Measurements from ENCODE around the gene FSTL4.

Gene FSTL4

GRCh38 chr5:133278317-133278716, 334.0 kb downstream of the FSTL4 start:
- no peak for DNase-seq

DNA sequence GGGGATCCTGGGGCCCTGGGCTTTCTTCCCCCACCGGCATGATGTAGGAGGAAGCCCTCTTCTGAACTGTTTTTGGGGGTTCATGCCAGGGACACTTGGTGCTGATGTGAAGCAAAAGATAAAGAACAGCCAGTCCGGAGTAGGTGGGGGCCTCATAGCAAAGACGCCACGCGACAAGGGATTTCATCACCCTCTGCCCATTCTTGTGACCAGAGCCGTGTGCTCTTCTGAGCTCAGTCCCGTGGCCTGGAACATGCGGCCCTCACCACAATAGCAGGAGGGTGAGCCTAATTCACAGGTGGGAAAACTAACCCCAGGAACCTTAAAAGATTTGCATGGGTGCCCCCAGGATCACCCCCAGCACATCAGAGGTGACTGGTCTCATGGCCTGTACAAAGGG, 334.6 kb downstream of the FSTL4 start:
- no peak for DNase-seq

DNA sequence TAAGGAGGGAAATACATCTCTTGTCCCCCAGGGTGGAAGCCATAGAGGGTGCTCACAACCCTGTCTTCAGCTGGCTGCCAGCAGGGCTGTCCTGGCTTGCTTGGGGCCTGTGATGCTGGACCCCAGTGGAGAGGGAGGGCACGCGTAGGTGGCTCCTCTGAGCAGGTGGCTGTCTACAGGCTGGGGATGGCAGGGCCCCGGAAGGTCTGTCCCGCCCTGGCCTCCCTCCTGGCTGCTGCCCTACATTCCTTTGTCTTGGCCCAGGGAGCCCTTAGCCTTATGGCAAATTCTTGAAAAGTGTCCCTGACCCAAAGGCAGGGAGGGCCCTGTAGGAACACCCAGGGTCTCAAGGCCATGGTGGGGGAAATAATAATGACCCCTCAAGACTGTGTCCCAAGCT, 336.2 kb downstream of the FSTL4 start:
- no peak for DNase-seq

DNA sequence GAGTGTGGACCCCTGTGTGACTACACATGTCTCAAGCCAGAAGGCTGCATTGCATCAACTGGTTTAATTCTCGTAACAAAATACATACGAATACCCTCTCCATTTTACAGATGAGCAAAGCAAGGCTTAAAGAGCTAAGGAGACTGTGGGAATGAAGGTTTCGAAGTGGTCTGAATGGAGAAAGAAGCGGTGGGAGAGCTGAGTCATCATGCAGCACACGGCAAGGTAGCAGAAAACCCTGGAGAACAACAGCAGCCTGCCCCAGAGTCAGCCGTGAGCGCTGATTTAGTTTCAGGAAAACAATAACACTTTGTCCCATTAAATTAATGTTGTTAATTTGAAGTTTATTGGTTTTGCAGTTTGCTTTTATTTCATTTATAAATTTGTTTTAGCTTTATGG, 336.7 kb downstream of the FSTL4 start:
- no peak for DNase-seq

DNA sequence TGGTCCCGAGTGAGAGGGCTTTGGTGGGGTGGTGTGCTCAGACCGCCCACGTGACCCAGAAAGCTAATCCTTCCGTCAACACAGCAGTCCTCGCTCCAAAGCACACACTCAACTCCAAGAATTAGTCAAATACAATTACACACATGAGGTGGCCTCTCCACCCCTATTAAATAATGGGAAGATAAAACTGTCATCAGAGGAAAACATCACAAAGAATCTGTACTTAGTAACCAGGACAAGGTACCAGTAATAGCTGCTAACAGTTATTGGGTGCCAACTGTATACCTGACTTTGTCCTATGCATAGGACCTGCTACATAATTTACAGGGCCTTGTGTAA, 337.8 kb downstream of the FSTL4 start:
- no peak for DNase-seq

DNA sequence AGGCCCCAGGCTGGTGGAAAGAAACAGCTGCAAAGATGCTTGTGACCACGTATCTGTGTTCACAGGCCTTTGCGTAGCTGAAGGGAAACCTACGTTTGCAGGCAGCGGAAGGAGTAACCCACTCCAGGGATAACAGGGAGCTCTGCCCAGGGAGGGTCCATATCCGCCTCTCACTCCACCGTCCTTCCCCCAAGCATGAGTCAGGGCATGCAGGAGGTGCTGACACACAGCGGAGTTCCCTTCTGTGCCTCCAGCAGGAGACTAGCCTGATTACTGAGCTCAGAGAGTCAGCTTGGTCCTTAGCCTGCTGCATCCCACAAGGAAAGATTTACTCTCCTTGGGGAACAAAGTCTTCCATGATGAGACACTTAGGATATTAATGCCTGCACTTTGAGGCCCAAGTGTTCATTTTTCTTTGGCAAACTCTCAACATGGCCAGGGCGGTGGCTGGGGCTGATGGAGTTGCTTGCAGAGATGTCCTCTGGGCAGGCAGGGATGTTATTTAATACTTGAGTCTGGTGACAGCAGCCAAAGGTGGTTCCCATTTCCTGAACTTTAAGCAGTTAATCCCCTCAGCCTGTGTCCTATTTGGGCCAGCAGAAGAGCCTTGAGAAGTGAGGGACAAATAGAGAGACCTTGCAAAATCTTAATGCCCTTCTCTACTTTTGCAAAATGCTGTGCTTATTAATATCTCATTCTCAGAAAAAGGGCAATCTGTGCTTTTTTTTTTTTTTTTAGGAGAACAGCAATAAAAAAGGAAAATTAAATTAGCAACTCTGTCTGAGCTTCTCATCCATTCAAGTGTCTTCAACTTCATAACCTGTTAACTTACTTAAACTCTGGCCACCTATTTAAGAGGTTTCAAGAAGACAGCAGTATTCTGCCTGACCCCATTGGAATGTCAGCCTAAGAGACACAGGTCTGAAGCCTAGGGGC, 338.4 kb downstream of the FSTL4 start:
- no peak for DNase-seq

DNA sequence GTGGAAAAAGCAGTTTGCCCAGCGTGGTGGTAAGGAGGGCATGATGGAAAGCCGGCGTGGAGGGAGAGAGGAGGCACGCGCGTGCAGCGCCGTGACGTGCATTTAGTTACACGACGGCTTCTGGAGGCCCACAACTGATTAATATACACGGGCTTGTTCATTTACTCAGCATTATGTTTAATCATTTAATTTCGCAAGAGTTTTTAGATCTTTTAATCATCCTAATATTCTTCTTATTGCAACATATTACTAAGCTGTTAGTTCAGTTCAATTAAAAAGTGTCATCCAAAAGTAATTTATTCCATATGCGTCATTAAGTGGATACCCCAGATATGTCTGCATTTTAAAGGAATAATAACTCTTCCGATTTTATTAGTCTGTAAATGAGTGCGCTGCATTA, 340.0 kb downstream of the FSTL4 start:
- DNase-seq: no peak

GRCh38 chr5:133271606-133272005, 340.7 kb downstream of the FSTL4 start:
- DNase-seq: no peak

DNA sequence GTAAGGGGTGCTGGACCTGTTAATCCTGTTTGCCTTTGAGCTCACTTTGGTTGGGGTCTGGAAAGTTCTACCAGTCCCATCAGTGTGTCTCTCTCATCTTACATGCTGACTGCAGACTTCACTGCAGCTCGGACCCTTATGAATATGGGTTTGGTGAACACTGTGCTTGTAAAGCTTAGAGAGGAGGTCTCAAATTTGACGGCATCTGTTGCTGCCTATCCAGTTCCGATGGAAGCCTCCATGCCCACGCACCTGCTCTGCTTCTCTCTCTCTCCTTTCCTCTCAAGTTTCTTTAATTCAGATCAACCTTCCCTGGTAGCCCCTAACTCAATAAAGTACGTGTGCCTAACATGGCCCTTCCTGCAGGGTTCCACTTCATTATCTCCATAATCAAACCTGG, 342.6 kb downstream of the FSTL4 start:
- no peak for DNase-seq

DNA sequence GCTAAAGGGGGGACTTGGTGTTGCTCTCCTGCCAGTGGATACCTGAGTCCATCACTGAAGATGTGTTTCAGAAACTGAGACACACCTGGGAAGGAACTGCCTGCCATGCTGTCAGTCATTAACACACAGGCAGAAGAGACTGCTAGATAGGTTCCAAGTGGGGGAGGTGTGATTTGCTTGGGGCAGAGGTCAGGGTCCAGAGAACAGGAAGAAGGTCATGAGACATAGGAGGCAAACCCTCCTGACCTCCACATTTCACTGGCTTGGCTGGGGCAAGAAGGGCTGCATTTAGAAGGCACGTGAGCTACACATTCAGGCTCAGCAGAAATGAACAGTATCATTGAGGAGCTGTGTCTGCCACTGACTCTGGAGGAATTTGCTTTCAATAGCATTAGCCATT, 344.7 kb downstream of the FSTL4 start:
- DNase-seq: no peak

GRCh38 chr5:133266966-133267365, 345.4 kb downstream of the FSTL4 start:
- DNase-seq: no peak

DNA sequence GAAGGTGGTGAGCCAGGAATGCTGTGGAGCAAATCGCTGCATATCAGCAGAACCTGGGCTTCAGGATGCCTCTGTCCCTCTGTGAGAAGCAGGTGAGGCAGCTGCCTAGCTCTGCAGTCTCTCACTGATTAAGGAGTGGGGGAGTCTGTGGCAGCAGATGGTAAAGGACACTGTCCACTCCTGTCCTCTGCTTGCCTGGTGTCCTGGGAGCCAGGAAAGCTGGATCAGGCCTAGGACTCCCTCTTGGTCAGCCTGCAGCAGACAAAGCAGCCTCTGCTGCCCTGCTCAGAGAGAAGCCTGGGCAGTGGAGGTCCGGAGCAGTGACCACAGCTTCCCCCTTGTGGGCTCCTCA, 345.8 kb downstream of the FSTL4 start:
- no peak for DNase-seq

DNA sequence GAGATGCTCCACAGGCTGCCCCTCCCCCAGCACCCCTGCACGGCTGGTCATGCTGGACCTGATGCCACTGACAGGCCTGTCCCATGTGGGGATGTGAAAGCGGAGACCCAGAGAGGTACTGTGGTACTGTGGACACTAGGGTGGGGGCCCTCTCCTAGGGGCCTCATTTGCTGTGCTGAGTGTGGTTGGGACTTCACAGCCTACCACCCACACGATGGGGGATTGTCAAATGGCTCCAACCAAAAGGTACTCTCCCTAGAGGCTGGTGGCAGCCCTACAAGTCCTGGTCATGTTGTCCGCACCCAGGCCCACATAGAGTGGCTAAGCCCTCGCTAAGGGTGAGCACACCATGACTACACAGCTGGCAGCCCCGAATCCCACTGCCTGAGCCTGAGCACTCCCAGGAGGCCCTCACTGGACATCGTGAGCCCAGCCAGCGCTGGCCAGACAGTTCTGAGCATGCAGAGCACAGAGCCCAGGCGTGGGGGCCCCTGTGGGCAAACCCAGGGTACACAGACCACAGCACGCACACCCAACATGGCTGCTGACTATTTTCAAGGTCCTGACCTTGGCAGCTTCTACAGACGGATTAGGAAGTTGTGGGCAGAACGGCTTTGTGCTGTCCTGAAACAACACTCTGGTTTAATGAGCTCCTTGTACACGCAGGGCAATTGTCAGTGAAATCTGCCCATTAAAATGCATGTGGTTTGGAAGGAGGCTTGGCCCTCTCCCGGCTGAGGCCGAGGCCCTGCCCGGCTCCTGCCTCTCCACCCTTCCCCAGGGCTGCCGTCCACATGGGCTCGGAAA, 346.4 kb downstream of the FSTL4 start:
- no peak for DNase-seq

DNA sequence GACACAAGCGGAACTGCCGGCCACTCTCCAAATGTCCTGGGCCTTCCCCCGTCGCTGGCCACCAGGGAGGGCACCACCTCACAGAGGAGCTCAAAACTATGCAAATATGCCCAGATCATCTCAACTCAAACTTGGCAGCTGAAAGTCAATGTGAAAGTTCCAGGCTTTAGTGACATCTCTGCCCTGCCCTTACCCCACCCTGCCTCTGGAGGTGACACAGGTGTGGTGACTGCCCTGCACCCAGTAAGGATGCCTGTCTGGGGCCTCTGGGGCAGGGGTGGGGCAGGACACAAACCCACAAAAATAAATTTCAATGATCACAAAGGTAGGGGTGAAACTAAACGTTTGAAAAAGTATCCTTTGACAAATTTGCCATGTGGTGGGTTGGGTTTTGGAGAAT, 347.1 kb downstream of the FSTL4 start:
- no peak for DNase-seq

DNA sequence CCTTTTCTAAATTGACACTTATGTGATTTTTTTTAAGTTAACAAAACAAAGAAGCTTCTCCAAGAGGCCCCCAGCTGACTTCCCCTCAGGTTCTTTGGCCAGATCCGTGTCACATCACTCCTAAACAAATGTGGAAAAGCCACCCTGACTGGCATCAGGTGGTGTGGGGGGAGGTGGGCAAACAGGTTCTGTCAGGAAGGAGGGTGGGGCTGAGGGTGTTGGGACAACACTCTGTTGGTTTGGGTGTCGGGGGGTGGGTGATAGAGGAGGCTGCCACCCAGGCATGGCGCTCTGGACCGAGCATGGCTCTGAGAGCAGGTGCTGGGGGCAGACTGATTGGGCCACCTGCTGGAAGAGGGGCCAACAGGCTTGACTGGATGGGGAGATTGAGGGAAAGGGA, 349.7 kb downstream of the FSTL4 start:
- no peak for DNase-seq

DNA sequence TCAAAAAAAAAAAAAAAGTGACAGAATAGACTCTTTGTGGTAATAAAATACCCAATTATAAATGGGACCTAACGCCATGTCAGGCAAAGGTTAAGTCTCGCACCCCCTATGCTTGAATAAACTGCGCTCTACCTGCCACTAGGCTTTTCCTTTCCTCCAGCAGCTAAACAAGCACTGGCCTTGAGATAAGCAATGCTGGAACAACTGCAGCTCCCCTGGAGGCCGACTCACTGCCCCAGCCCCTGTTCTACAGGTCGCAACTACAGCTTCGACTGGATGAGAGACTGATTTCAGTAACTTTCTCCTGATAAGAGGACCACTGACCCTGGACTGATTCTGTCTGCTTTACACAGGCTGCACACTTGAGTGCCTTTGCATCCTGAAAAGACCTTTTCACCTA, 350.3 kb downstream of the FSTL4 start:
- no peak for DNase-seq

GRCh38 chr5:133260715-133261114, 351.6 kb downstream of the FSTL4 start:
- no peak for DNase-seq

DNA sequence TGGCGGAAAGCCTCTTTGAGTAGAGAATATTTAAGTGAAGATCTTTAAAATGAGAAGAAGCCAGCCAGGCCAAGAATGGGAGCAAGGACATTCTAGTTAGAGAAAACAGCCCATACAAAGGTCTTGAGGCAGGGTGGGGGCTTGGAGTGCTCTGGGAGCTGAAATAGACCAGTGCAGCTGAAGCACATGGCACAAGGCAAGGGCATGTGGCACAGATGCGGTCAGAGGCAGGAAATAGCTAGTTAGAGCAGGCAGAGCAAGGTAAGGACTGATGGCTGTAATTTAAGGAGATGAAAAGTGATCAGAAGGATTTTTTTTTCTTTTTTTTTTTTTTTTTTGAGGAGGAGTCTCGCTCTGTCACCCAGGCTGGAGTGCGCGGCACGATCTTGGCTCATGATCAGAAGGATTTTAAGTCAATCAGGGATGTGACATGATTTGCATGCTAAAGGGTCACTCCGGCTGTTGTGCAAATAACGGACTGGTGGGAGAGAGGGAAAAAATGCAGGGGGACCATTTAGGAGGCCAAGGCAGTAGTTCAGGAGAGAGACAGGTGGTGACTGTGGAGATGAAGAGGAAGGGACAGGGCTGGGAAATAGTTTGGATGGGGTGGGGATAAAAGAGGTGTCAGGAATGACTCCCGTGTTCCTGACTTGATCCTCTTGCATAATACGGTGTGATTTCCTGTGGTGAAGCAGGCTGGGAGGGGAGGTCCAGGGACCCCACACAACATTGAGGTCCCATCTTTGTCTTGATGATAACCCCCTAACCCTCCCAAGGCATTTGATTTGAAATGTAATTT, 352.9 kb downstream of the FSTL4 start:
- DNase-seq: no peak

DNA sequence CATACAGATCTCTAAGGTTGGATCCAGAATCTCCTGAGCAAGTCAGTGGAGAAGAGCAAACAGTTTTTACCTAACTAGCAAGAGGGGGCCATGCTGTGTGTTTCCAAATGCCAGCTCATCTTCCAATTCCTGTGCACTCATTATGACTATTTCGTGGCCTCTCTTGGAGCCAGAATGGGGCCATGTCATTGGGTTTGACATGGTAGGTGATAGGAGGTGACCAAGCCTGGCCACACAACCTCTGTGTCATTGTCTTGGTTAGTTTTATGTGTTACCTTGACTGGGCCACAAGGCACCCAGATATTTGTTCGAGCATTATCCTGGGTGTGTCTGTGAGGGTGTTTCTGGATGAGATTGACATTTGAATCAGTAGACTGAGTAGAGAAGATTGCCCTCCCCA, 354.4 kb downstream of the FSTL4 start:
- DNase-seq: no peak

- no peak for DNase-seq
Measured at GRCh38 chr5:133256276-133256675, 356.1 kb downstream of the FSTL4 start.

GRCh38 chr5:133254803-133255202, 357.5 kb downstream of the FSTL4 start:
- no peak for DNase-seq

DNA sequence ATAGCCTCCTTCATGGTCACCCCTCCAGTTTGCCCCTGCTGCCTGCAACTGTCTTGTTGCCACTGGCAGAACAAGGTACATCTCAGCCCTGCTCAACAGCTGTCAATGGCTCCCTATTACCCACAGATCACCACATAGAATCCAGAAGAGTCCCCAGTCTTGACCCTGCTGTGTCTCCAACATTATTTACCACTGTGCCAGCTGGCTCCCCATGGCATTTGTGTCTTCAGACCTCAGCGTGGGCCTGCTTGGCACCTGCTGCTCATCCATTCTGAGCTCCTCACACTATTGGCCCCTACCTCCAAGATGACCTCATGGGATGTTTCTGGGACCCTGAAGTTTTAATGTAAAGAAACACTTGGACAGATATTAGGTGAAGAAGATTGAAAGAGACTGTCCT, 358.7 kb downstream of the FSTL4 start:
- no peak for DNase-seq

DNA sequence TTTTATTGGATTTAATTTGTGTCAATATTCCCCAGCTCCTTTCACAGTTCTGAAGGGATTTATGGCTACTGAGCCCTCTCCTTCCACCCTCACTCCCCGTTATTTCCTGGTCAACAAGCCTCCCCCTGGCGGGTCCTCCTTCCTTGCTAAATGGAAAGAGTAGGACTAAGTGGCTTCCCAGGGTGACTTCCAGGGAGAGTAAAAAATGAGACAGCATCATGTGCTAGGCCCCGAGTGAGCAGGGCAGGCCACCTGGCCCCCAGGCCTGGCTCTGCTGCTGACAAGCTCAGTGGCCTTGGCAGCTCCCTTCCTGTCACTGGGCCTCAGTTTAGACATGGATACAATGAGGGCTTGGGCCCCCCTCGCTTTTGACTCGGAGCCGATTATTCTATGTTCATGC, 359.3 kb downstream of the FSTL4 start:
- no peak for DNase-seq

DNA sequence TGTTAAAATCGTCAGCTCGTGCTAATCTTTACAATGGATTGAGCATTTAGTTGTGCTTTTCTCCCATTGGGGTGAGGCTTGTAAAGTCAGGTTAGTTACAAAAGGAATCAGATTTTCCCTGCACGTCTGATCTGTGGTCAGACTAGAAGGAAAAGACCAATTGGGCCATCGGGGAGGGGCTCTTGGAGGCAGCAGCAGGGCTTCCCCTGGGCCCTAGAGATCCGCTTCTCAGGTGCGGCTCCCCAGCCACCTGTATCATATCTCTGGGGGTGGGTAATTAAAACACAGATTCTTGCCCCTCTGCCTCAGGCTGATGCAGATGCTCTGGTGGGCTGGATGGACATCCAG, 360.2 kb downstream of the FSTL4 start:
- no peak for DNase-seq

Measured in cortex of kidney (tissue), 1 donor.